T1000 (cell line): ENCODE measurements around the gene LAMTOR3.

ENCODE experiments used
- DNase-seq: peaks from one replicate; lab custom pipeline; 2025; ENCODE audit warnings: mixed read lengths; lab: John Stamatoyannopoulos, UW

Gene LAMTOR3

GRCh38 chr4:99861120-99861905 lies 32.9 kb downstream of the LAMTOR3 start:
- no peak for DNase-seq

DNA sequence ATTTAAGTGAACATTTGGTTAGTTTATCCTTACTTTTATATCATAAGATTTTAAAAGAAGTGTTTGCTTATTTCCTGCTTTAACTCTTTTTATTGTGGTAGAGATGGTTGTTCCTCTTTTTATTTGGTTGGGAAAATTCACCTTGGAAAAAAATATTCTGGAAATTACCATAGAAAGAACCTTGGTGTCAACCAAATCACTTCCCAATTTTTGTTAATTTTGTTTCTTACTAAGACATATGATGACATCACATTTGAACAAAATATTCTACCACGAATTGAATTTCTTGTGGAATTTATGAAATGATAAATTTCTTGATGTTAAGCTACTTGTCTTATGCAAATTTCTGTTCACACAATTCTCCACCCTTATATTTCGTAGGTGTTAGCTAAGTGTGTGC lies 33.7 kb downstream of the LAMTOR3 start:
- DNase-seq = no peak

- no peak for DNase-seq
Observed at GRCh38 chr4:99859618-99860017, 34.6 kb downstream of the LAMTOR3 start.

- no peak for DNase-seq
Observed at GRCh38 chr4:99857307-99857706, 36.9 kb downstream of the LAMTOR3 start.

DNA sequence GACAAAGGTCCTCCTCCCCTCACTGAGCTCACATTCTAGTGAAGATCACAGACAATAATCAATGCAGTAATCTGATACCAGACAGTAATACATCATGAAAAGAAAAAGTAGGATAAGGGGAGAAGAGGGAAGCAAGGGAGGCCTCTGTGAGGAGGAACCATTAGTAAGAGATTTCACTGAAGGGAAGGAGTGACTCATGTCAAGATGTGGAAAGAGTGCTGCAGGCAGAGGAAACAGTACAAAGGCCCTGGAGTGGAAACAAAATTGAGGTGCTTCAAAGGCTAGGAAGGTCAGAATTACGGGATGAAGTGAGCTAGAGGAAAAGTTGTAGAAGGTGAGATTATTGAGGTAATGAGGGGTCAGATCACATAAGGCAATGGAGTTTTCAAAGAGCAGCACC lies 38.1 kb downstream of the LAMTOR3 start:
- DNase-seq = no peak

DNA sequence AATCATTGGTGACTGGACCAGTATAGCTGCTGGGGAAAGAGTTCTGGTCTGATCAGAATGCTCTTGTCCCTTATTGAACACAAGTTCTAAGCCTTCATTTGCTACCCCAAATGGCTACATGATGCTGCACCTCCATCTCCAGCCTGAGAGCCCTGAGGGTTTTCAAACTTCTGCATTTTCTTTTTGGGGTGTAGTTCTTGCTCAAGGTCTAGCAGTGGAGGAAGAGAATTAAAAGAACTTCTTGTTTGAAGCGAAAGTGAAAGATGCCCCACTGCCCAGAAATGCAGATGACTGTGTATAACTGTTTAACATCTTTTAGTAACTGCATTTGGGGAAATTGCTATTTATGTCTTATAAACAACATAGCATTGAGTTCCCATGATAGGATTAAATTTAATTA lies 38.5 kb downstream of the LAMTOR3 start:
- DNase-seq = no peak

DNA sequence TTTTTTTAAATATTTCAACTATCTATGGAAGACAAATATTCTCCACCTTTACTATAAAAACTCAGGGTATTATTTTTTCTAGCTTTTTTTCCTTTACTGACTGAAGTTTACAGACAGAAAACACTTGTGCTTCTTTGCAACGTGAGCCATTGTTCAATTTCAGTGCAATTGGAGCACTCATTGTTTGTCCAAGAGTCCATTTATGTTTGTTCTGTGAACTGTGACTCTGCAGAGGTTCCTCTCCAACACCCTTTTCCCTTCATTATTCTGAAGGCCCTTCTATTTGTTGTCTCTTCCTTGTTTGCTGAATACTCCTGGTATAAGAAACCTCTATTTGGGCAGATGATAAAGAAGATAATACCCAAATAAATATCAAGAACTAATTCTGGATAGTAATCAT lies 40.2 kb downstream of the LAMTOR3 start:
- DNase-seq = no peak

GRCh38 chr4:99853190-99853589 lies 41.0 kb downstream of the LAMTOR3 start:
- no peak for DNase-seq

DNA sequence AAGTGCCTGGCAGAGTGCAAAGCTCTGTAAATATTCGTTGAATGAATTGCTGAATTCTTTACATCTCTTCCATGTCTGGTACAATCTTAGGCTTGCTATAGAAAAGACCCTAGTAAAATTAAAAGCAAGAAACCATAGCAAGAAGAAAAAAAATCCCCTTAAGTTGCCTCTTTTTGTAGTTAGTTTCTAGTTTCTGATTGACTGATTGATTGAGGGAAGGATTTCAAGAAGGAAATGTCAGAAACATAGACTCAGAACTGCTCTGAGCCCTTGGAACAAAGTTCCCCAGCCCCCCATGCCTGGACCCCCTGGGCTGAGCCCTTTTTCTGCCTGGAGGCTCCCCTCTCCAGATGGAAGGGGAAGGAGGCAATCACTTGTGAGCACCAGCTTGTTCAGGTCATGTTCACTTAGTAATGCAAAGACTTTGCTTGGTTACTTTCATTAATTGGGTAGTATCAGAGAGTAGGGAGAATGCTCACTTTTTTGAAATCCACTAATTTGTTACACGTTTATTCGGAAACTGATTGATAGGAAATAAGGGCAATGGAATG lies 42.0 kb downstream of the LAMTOR3 start:
- no peak for DNase-seq

DNA sequence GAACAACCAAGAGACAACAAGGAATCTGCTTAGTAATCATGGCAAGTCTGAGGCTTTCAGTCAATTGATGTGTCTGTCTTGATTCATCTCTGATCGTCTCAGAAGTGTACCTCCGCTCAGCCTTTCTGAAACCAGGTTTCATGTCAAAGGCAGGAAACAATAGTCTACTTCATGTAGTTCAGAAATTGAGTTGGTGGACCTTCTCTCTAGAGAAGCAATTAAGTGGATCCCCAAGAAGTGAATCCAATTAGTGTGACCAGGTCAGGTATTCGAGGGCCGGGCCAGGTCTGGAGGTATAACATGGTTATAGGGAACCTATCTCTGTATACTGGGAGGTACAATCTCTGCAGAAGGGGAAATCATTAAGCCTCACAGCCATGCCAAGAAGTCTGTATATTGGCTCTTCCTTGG lies 45.6 kb downstream of the LAMTOR3 start:
- no peak for DNase-seq

DNA sequence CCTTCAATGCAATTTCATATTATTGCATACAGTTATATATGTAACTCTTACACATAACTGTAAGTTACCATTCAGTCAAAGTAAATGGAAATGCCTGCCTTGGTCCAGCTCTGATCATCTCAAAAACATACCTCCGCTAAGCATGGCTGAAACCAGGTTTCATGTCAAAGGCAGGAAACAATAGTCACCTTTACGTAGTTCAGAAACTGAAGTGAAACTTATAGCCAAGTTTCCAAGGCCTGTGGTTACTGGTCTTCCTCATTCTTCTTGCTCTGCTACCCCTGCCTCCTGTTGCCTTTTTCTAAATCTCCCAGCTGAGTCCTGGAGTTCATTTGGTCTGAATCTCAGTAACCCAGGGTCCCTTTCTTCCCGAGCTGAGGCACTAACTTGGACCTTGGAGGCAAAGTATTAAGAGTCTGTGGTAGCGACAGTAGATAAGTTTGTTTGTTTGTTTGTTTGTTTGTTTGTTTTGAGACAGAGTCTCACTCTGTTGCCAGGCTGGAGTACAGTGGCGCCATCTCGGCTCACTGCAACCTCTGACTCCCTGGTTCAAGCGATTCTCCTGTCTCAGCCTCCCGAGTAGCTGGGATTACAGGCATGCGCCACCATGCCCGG lies 46.8 kb downstream of the LAMTOR3 start:
- no peak for DNase-seq

DNA sequence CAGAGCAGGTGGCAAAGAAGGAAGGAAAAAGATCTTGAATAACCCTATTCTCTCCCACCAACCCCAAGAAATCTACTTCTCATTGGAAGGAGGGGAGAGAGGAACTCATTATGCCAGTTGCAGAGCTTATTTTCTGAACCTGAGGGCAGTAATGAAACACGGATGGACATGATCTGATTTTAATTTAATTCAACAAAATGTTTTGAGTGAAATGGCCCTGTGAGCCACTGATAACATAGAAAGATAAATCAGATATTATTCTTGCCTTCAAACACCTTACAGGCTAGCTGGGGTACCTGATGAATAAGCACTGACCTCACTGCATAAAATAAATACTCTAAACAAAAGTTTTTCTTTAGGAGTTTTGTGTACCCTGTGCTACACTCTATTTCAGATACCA lies 47.3 kb downstream of the LAMTOR3 start:
- no peak for DNase-seq

DNA sequence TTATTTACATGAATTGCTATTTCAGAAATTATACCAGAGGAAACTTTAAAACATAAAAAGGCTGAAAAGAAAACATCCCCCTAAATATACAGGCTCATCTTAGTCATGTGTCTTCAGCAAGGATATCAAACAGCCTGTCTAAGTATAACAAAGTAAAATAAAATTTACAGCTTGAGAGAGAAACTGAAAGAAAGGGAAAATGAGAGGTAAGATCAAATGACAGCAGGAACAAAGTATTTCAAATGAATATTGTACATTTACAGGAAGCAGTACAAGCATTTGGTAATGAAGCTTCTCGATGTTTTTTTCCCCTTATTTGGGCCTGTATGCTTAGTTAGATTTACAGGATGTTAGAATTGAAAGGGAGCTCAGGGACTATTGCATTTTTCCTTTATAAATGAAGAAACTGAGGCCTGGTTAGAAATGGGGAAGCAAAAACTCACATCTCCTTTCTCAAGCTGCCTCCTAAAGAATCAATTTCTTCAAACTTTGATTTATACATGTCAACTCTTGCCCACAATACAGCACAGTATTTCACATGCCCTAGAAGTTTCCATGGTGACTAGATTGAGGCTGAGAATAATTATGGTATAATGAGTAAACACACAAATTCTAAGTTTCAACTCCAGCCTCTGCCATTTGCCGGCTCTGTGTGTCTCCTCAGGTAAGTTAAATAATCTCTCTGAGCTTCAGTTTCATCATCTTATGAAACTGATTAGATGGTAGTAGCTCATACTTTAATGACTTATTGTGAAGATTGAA lies 48.3 kb downstream of the LAMTOR3 start:
- no peak for DNase-seq

GRCh38 chr4:99845179-99845578 lies 49.0 kb downstream of the LAMTOR3 start:
- no peak for DNase-seq

GRCh38 chr4:99844048-99844447 lies 50.2 kb downstream of the LAMTOR3 start:
- no peak for DNase-seq

DNA sequence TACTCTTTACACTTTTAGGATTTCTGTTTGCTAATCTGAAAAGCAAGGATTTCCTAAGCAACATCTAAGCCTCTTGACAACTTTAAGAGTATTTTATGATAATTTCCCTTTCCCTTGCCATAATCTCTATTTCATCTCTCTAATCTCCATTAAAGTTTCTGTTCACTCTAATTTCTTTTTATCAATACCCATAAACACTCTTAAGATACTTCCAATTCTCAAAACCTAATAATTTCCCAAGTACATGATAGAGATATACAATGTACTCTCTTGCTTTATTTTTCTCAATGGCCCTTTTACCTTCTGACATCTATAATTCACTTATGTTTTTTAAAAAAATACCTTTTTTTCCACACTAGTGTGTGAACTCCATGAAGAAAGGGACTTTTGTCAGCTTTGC lies 50.8 kb downstream of the LAMTOR3 start:
- no peak for DNase-seq

DNA sequence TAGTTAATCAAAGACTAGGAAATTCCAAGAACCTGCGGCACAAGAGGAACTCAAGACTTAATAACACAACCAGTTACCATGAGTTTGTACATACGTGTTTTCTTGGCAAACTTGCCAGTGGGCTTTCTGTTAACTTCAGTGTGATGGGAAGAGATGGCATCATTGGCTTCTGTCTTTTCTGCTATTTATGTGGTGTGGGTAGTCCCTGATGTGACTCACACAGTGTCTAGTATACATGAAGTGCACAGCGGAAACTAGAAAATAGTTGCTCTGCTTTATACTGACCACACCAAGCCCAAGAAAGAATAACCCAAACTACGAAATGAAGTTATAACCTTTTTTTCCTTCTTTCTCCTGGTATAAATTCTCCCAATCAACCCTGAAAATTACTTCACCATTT lies 53.1 kb downstream of the LAMTOR3 start:
- no peak for DNase-seq

- no peak for DNase-seq
Observed at GRCh38 chr4:99838927-99839326, 55.3 kb downstream of the LAMTOR3 start.

GRCh38 chr4:99835942-99836341 lies 58.3 kb downstream of the LAMTOR3 start:
- no peak for DNase-seq

DNA sequence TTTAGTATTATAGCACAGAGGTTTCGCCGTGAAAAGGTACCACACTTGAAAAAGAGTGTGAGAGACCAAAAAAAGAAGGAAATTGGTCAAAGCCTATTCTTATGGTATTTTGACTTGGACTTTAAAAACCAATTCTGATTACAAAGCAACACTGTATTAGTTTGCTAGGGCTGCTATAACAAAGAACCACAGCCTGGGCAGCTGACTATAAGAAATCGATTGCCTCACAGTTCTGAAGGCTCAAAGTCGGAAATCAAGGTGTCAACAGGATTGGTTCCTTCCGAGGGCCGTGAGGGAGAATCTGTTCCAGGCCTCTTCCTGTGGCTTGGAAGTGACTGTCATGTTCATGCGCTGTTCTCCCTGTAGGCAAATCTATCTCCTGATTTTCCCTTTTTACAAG lies 59.7 kb downstream of the LAMTOR3 start:
- DNase-seq = no peak

DNA sequence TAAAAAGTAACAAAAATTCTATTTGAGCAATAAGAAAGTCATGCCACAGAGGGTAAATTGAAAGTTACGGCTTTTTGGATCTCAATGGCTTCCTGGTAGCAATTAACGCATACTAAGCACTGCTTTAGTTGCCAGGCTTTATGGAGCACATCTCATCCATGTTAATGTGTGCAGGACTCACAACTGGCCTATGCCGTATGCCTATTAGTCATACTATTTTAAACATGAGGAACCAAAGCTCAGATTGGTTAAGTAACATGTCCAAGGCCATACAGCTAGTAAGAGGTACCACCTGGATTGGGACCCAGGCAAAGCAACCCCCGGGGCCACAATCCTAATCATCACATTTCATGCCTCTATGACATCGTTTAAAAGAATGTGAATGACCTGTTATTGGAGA lies 60.5 kb downstream of the LAMTOR3 start:
- DNase-seq = no peak

GRCh38 chr4:99832758-99833157 lies 61.5 kb downstream of the LAMTOR3 start:
- no peak for DNase-seq

GRCh38 chr4:99832321-99832720 lies 61.9 kb downstream of the LAMTOR3 start:
- DNase-seq = no peak
